22Rv1 (cell line): ENCODE data around the gene ELMOD1.

Experiments used
- ZFX ChIP-seq: fragments of 450-650 bp; IDR thresholded peaks from 2 replicates; pipeline ENCODE4 v1.6.1; 2017; ENCODE audit warnings: antibody characterized with exemption, borderline replicate concordance
- TF ChIP-seq, protein P1 (sequence below): fragments of 450-650 bp; IDR thresholded peaks from 2 replicates; pipeline ENCODE4 v1.5.1; 2017; ENCODE audit warnings: mild to moderate bottlenecking

DNA sequence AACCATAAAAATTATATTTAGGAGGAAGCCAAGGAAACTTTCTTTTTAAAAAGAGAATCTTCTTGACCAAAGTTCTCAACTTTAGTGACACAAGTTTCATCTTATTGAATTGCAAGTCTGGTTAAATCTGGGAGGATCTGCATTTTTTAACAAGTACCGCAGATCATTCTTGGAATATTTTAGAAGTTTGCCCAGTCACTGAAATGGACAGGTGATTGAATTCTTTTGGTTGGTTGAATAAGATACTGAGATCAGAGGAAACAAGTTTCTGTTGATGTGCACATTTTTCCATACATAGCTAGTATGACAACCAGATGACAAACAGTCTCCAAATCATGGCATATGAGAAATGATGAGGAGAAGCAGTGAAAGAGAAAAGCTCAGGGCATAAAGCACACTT lies 70.7 kb downstream of the ELMOD1 start:
- TF ChIP-seq, protein P1, sequence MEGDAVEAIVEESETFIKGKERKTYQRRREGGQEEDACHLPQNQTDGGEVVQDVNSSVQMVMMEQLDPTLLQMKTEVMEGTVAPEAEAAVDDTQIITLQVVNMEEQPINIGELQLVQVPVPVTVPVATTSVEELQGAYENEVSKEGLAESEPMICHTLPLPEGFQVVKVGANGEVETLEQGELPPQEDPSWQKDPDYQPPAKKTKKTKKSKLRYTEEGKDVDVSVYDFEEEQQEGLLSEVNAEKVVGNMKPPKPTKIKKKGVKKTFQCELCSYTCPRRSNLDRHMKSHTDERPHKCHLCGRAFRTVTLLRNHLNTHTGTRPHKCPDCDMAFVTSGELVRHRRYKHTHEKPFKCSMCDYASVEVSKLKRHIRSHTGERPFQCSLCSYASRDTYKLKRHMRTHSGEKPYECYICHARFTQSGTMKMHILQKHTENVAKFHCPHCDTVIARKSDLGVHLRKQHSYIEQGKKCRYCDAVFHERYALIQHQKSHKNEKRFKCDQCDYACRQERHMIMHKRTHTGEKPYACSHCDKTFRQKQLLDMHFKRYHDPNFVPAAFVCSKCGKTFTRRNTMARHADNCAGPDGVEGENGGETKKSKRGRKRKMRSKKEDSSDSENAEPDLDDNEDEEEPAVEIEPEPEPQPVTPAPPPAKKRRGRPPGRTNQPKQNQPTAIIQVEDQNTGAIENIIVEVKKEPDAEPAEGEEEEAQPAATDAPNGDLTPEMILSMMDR: no peak
- TF ChIP-seq ZFX: no peak
